Left ventricle myocardium inferior (tissue), 1 donor: ENCODE measurements around the gene BGN. TPM values are rescaled to one million over a fixed set of nuclear protein-coding genes. Genes with fewer than 3 reads are reported as not detected.

Experiments
- DNase-seq: peaks from one replicate; pipeline ENCODE4 v3.0.0-alpha.2; 2020
- H3K27ac ChIP-seq: fragments of 200-600 bp; replicated peaks from 2 replicates; pipeline ENCODE4 v1.8.0; 2021
- H3K27me3 ChIP-seq: fragments of 200-600 bp; 2 replicates; pipeline ENCODE4 v1.8.0; 2021; ENCODE audit warnings: low read depth
- H3K36me3 ChIP-seq: fragments of 200-600 bp; 2 replicates; pipeline ENCODE4 v1.8.0; 2021
- H3K4me1 ChIP-seq: fragments of 200-600 bp; 2 replicates; pipeline ENCODE4 v1.8.0; 2021
- H3K4me3 ChIP-seq: fragments of 200-600 bp; 2 replicates; pipeline ENCODE4 v1.8.0; 2021; ENCODE audit warnings: mild to moderate bottlenecking, moderate library complexity
- H3K9me3 ChIP-seq: fragments of 200-600 bp; replicated peaks from 2 replicates; pipeline ENCODE4 v1.8.0; 2021
- CTCF ChIP-seq: fragments of 200-600 bp; IDR thresholded peaks from 2 replicates; pipeline ENCODE4 v1.8.0; 2021; ENCODE audit warnings: antibody characterized with exemption, mild to moderate bottlenecking, borderline replicate concordance
- intact Hi-C: fragments of 100-400 bp; cut with micrococcal nuclease; formaldehyde crosslinking; loops from one replicate; pipeline ENCODE4 v1.11.0; 2022
- total RNA-seq: library from RNA; stranded (reverse); fragmentation: NEBNext Ultra II Directional; extraction: Animal tissue kit (Norgen Biotek cat#: 25700); gene quantifications from one replicate; pipeline ENCODE4 v1.2.1, GENCODE V29; 2021
- donor health status: DM: no; HTN: yes; CAD: no; lungs with severe emphysema.

Gene BGN
- total RNA-seq, 1 donor from 2014 or later = 84.3 TPM

- Histone ChIP-seq H3K27ac (no peak overlapping the region), H3K27me3 (peaks cover 65% of the 10 kb centered on the region), H3K4me3 (no peak overlapping the region), H3K9me3 (no peaks in the 10 kb centered on the region), H3K36me3 (no peaks in the 10 kb centered on the region), H3K4me1 (no peaks in the 10 kb centered on the region)
- DNase-seq = no peak
- intact Hi-C loops = no loop called here
- no peak for TF ChIP-seq CTCF
Observed at GRCh38 chrX:153517946-153518834, 23.4 kb downstream of the BGN start.

- DNase-seq = no peak
- no peak overlapping the region for H3K4me3 ChIP-seq
- intact Hi-C loops = no loop called here
- H3K9me3 ChIP-seq = no peaks in the 10 kb centered on the region
- no peak for TF ChIP-seq CTCF
- no peak overlapping the region for H3K27ac ChIP-seq
- peaks cover 68% of the 10 kb centered on the region for H3K27me3 ChIP-seq
- no peaks in the 10 kb centered on the region for H3K36me3 ChIP-seq
- H3K4me1 ChIP-seq = no peaks in the 10 kb centered on the region
Observed at GRCh38 chrX:153519569-153520286, 24.9 kb downstream of the BGN start.

DNA sequence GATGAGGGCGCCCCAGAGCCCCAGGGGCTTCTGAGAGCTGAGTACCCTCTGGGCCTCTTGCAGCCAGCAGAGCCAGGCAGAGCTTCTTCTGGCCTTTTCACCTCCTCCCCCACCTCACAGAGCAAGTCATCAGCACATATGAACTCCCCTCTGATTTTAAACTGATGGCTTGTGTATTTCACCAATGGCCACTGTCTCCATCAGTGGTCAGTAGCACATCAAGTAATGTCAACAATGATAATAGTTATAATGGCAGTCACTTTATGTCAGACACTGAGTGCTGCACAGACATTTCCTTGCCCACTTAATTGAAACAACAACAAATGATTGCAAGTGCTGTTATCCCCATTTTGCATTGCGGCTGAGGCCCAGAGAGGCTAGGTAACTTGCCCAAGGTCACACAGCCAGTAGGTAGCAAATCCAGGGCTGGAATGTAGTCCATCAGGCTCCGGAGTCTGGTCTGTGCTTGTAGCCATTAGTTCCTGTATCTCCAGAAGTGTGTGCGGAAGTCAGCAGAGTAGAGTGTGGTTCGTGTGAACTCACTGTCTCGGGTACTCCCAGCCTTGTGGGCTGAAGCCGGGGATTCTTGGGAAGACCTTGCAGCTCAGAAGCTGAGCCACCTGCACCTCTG lies 25.6 kb downstream of the BGN start:
- no peak for DNase-seq
- Histone ChIP-seq H3K4me3 (no peak overlapping the region), H3K4me1 (no peaks in the 10 kb centered on the region), H3K27me3 (peaks cover 75% of the 10 kb centered on the region), H3K27ac (no peak overlapping the region), H3K9me3 (no peaks in the 10 kb centered on the region), H3K36me3 (no peaks in the 10 kb centered on the region)
- intact Hi-C loops = no loop called here
- no peak for TF ChIP-seq CTCF

- no peaks in the 10 kb centered on the region for H3K4me1 ChIP-seq
- intact Hi-C loops = no loop called here
- TF ChIP-seq CTCF = no peak
- no peak overlapping the region for H3K4me3 ChIP-seq
- no peaks in the 10 kb centered on the region for H3K36me3 ChIP-seq
- peaks cover 81% of the 10 kb centered on the region for H3K27me3 ChIP-seq
- H3K27ac ChIP-seq = no peak overlapping the region
- no peak for DNase-seq
- no peaks in the 10 kb centered on the region for H3K9me3 ChIP-seq
Observed at GRCh38 chrX:153521034-153521433, 26.3 kb downstream of the BGN start.

- TF ChIP-seq CTCF = no peak
- intact Hi-C loops = no loop called here
- Histone ChIP-seq H3K27me3 (peaks cover 82% of the 10 kb centered on the region), H3K9me3 (no peaks in the 10 kb centered on the region), H3K4me3 (no peak overlapping the region), H3K4me1 (no peaks in the 10 kb centered on the region), H3K36me3 (no peaks in the 10 kb centered on the region), H3K27ac (no peak overlapping the region)
- no peak for DNase-seq
Observed at GRCh38 chrX:153522259-153522658, 27.5 kb downstream of the BGN start.
